ENCODE results near the gene COPS4. TPM values are rescaled to one million over a fixed set of nuclear protein-coding genes. Genes with fewer than 3 reads are reported as not detected.
A peak's percentile ranks its signal among the peaks of the same experiment; 100 is the strongest.

The COPS4 gene
- total RNA-seq, 2 donors from 2014 or later: 55.2 to 58.1 TPM

DNA sequence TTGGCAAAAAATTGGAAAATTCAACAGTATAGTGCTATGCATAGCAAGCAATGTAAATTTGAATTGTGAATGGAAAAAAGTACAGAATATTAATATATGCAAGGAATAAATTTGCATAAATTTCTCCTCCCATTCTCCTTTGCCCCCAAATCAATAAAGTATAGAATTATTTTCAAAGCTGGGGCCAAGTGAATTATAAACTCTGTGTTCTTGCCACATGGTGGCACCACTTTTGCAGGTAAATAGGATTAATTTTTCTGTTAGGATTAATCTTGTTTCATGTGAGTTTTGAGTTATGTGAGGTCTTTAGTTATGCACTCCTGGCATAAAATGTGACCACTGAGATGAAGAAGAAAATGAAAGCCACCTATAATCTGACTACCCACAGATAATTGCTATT, 19.9 kb downstream of the COPS4 start:
- Histone ChIP-seq H3K4me1 (no peaks in the 10 kb centered on the region), H3K4me3 (no peak overlapping the region), H3K9me3 (no peaks in the 10 kb centered on the region), H3K27ac (no peak overlapping the region), H3K36me3 (peaks cover 61% of the 10 kb centered on the region), H3K27me3 (no peaks in the 10 kb centered on the region)
- DNase-seq (ENCODE audit: low spot score): no peak
- TF ChIP-seq, protein P1, sequence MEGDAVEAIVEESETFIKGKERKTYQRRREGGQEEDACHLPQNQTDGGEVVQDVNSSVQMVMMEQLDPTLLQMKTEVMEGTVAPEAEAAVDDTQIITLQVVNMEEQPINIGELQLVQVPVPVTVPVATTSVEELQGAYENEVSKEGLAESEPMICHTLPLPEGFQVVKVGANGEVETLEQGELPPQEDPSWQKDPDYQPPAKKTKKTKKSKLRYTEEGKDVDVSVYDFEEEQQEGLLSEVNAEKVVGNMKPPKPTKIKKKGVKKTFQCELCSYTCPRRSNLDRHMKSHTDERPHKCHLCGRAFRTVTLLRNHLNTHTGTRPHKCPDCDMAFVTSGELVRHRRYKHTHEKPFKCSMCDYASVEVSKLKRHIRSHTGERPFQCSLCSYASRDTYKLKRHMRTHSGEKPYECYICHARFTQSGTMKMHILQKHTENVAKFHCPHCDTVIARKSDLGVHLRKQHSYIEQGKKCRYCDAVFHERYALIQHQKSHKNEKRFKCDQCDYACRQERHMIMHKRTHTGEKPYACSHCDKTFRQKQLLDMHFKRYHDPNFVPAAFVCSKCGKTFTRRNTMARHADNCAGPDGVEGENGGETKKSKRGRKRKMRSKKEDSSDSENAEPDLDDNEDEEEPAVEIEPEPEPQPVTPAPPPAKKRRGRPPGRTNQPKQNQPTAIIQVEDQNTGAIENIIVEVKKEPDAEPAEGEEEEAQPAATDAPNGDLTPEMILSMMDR (IDR thresholded peaks at IDR 0.05): peak in 1 of 2 donors; percentile 11

DNA sequence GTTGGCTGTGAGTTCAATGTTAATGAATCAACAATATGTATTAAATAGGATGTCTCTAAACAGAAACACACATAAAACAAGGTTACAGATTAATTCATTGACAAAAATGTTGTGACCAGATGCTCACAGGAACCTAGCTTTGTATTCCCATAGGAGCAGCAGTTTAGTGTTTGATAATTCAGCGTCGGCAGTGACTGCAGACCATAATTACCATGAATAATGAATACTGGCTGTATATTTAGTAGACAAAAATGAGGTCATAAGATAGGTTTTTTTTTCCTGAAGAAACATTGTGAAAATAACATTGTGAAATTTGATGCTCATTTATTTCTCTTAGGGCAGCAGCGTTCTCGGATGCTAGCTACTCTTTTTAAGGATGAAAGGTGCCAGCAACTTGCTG, 27.8 kb downstream of the COPS4 start:
- TF ChIP-seq, protein P1 (IDR thresholded peaks at IDR 0.05): no peak
- DNase-seq (ENCODE audit: low spot score): no peak
- Histone ChIP-seq H3K4me3 (no peak overlapping the region), H3K27me3 (no peaks in the 10 kb centered on the region), H3K9me3 (no peaks in the 10 kb centered on the region), H3K4me1 (no peaks in the 10 kb centered on the region), H3K36me3 (peaks cover 89% of the 10 kb centered on the region), H3K27ac (no peak overlapping the region)

DNA sequence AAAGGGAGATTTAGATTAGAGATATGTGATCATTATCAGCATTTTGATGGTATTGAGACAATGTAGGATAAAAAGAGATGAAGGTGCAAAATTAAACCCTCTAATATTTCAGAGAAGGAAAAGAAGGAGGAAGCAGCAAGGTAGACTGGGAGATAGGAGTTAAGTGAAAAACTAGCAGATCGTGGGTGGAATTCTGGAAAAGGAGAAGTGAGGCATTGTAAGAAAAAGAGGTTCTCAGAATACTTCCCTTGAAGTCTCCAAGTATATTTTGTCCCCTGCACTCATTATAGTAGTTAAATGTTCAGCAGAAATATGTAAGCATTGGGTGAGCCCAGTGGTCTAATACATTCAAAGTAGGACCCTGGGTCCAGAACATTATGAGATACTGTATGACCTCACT, 30.3 kb downstream of the COPS4 start:
- no peak for DNase-seq (ENCODE audit: low spot score)
- H3K27me3 ChIP-seq: no peaks in the 10 kb centered on the region
- no peak overlapping the region for H3K4me3 ChIP-seq
- H3K9me3 ChIP-seq: no peaks in the 10 kb centered on the region
- H3K27ac ChIP-seq: no peak overlapping the region
- TF ChIP-seq, protein P1 (IDR thresholded peaks at IDR 0.05): no peak
- H3K4me1 ChIP-seq: no peaks in the 10 kb centered on the region
- peaks cover 91% of the 10 kb centered on the region for H3K36me3 ChIP-seq

DNA sequence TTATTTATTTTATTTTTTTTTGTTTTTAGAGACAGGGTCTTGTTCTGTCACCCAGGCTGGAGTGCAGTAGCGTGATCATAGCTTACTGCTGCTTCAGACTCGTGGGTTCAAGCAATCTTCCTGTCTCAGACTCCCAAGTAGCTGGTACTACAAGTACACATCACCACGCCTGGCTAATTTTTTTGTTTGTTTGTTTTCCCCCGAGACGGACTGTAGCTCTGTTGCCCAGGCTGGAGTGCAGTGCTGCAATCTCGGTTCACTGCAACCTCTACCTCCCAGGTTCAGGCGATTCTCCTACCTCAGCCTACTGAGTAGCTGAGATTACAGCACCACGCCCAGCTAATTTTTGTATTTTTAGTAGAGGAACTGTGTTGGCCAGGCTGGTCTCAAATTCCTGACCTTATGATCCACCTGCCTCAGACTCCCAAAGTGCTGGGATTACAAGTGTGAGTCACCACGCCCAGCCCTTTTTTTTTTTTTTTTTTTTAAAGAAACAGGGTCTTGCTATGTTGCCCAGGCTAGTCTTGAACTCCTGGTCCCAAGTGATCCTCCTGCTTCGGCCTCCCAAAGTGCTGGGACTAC, 32.2 kb downstream of the COPS4 start:
- H3K4me3 ChIP-seq: no peak overlapping the region
- DNase-seq (ENCODE audit: low spot score): no peak
- H3K9me3 ChIP-seq: no peaks in the 10 kb centered on the region
- H3K4me1 ChIP-seq: no peaks in the 10 kb centered on the region
- H3K36me3 ChIP-seq: peaks cover 92% of the 10 kb centered on the region
- H3K27ac ChIP-seq: no peak overlapping the region
- TF ChIP-seq, protein P1 (IDR thresholded peaks at IDR 0.05): no peak
- H3K27me3 ChIP-seq: no peaks in the 10 kb centered on the region

DNA sequence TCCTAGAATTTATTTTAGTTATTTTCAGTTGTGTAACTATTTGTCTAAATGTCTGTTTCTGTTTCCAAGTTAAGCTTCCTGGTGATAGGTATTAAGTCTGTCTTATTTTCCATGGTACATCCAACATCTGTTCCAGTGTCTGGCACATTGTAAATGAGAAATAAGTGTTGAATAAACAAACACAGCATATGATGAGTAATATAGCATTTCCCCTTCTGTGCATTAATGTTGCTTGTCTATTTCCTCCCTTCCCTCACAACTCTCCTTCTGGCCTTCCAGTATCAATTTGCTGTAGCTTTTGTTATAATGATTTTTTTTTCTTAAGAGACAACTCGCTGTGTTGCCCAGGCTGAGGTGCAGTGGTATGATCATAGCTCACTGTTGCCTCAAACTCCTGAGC, 36.1 kb downstream of the COPS4 start:
- Histone ChIP-seq H3K27me3 (no peaks in the 10 kb centered on the region), H3K4me1 (no peaks in the 10 kb centered on the region), H3K36me3 (peaks cover 68% of the 10 kb centered on the region), H3K27ac (no peak overlapping the region), H3K9me3 (no peaks in the 10 kb centered on the region), H3K4me3 (no peak overlapping the region)
- DNase-seq (ENCODE audit: low spot score): no peak
- TF ChIP-seq, protein P1 (IDR thresholded peaks at IDR 0.05): no peak

DNA sequence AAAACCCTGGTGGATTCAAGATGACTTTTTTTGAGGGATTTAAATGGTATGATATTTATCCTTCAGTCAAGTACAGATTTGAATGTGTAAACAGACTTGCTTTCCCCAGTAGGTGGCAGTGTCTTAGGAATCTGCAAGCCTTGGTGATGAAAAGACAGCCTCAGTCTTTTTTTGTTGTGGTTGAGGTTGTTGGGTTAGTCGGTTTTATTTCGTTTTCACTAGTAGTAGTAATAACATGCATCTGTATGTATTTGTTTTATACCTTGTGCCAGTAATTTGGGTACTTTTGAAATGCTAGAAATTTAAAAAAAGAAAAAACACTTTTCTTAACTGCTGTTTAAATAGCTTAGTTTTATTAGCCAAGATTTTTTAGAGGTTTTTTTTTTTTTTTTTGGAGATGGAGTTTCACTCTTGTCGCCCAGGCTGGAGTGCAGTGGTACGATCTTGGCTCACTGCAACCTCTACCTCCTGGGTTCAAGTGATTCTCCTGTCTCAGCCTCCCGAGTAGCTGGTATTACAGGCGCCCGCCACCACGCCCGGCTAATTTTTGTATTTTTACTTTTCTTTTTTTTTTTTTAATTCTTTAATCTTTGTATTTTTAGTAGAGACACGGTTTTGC, 39.2 kb downstream of the COPS4 start:
- Histone ChIP-seq H3K9me3 (no peaks in the 10 kb centered on the region), H3K4me1 (no peaks in the 10 kb centered on the region), H3K27ac (no peak overlapping the region), H3K36me3 (peaks cover 50% of the 10 kb centered on the region), H3K27me3 (no peaks in the 10 kb centered on the region), H3K4me3 (no peak overlapping the region)
- TF ChIP-seq, protein P1 (IDR thresholded peaks at IDR 0.05): peak; percentile 16 to 70
- no peak for DNase-seq (ENCODE audit: low spot score)
